Epithelial cell of prostate (primary cell): ENCODE measurements around the gene L1CAM.
A peak's percentile ranks its signal among the peaks of the same experiment; 100 is the strongest.

Source experiments
- DNase-seq: peaks from one replicate; pipeline ENCODE4 v3.0.0-alpha.2; 2011; ENCODE audit warnings: low read depth, low spot score
- H3K27ac ChIP-seq: fragments of 450-650 bp; 2 replicates; pipeline ENCODE4 v1.5.1; 2017; ENCODE audit warnings: mild to moderate bottlenecking

Gene L1CAM

DNA sequence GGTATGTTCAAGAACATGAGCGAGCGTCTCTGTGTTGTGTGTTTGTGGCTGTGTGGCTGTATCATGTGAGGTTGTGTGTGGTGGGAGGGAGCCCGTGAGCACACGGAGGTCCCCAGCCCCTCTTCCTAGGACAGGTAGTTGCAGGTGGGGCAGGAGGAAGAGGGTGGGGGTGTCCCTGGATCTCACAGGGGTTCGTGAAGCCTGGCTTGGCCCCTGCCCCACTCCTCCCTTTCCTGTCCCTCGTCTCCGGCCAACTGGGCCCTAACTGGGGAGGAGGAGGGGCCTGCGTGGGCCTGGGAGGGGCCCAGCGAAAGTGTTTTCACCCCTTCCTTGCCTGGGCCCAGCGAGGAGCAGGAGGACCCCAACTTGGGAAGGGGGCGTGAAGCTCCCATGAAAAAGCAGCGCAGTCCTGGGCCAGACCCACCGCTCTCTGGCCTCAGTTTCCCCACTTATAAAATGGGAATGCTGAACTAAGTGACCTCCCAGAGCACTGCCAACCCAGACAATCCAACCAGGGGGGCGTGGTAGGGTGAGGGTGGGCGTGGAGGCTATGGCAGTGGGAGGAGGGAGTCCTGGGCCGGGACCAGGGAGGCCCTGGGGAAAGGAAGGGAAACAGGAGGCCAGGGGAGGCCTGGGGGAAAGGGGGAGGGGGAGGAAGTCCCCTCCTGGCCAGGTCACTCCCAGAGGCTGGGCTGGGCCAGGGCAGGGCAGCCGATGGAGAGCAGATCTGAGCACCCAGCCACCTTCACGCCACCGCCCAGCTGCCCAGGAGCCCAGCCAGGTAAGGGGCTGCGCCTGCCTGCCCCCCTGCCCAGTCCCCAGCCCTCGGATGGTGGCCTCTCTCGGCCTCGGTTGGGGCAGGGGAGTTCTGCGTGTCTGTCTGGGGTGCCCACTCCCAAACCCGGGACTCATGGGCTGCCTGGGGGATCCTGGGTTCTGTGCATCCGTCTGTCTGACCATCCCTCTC is 18.3 kb upstream of the L1CAM start, which contains the start of gene AVPR2:
Gene AVPR2 (plus strand): TSS at position 683 of the 967 bp plus-strand sequence. CDS start 473 bp downstream, outside the sequence.
- DNase-seq, result no peak
- no peak within 1 kb of the TSS for H3K27ac ChIP-seq

DNA sequence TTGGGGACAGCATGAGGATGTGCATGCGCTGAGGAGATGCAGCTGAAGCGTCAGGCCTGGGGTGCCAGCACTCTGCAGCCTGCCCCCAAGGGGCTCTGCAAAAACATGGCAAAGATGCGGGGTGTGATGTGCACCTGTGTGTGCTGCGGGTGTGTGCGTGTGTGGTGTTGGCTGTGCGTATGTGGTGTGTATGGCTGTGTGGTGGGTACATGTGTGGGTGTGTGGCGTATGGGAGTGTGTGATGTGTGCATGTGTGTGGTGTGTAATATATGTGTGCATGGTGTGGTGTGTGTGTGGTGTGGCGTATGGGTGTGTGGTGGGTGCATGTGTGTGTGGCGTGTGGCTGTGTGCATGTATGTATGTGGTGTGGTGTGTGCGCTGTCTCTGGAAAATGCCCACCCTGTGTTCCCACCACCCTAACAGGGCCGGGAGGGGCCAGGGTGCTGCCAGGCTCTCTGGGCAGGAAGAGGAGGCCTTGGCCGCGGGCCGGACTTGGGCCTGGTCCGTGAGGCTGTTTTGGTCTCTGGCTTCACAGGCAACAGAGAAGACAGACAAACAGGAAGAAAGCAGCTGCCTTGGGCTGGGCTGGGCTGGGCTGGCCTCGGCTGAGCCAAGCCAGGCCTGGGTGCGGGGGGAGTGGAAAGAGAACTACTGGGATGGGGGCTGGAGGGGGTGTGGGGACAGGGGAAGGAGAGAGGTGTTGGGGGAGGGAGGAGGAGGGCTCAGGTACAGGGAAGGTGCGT is 17.4 kb upstream of the L1CAM start:
- H3K27ac ChIP-seq, result no peak overlapping the region
- DNase-seq, result no peak

DNA sequence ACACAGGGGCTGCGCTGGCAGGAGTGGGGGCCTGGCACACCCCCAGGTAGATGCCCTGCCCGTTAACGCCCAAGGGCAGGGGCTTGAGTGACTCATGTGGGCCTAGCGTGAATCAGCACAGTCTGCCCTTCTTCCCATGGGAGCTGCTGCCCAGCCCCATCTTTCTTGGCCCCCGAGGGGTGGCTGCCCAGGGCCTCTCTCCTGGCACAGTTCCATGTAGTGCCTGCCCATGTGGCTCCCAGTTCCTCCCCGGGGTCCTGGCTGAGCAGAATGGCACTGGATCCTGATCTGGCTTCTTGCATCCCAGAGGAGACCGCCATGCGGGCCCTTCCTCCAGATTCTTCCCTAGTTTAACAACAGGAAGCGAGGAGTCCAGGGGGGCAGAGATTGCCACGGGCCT is 16.4 kb upstream of the L1CAM start:
- DNase-seq, result no peak
- no peak overlapping the region for H3K27ac ChIP-seq

DNA sequence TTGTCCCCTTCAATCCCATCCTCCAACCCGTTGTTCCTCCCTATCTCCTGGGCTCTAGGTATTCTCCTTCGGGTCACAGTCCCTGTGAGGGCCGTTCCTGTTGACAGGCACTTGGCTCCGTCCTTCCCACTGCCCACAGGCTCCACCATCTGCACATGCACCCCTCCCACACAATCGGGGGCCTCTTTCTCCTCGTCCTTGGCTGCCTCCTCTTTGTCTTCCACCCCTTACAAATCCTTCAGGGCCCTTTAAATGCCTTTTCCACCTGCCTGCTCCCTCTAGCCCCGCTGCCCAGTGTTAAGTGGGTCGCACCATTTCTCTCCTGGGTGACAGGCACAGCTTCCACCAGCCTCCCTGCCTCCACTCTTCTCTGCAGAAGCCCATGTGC is 15.8 kb upstream of the L1CAM start:
- no peak overlapping the region for H3K27ac ChIP-seq

DNA sequence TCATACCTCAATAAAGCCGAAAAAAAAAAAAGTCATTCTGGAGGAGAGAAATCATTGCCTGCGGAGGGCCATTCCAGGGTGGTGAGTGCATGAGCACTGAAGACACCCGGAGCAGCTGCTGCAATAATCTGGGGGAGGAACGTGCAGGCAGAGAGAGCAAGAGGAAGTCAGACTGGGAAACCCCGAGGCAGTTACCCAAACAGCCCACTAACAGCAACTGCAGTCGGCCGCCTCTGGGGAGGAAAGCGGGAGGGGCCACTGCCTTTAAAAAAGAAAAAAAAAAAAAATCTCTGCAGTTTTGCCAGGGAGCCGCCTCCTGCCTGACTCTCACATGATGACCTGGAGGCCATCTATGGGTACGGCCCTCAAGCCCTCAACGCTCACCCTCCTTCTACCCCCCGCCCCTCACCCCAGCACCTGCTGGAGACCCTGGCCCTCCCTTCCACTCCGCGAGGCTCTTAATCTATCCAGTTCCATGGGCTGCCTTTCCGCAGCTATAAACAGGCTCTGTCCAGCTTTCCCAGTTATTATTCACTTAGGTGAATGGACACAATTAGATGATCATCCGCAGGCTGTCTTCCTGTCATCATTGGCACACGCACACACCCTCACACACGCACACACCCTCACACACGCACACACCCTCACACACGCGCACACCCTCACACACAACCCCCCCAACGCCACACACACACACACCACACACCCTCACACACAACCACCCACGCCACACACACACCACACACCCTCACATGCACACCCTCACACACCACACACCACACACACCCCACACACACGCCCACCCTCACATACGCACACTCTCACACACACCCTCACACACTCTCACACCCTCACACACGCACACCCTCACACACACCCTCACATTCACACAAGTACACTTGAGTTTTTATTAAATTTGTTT is 15.1 kb upstream of the L1CAM start:
- no peak overlapping the region for H3K27ac ChIP-seq
- DNase-seq, result peak; percentile 22

More for the DNA sequence above, 15.8 kb upstream of the L1CAM start:
- no peak for DNase-seq

DNA sequence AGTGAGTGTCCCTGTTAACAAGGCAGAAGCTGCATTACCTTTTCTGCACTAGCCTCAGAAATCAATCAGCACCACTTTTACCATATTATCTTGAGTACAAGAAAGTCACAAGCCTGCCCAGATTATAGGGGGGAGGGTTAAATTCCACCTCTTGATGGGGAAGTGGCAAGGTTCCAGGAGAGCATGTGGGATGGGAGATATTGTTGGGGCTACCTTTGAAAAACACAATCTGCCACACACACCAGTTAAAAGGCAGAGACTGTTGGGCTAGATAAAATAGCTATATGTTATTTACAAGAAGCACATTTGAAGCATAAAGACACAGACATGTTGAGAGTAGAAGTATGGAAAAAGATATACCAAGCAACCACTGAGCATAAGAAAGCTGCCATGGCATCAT is 11.9 kb upstream of the L1CAM start:
- no peak for DNase-seq
- no peak overlapping the region for H3K27ac ChIP-seq

DNA sequence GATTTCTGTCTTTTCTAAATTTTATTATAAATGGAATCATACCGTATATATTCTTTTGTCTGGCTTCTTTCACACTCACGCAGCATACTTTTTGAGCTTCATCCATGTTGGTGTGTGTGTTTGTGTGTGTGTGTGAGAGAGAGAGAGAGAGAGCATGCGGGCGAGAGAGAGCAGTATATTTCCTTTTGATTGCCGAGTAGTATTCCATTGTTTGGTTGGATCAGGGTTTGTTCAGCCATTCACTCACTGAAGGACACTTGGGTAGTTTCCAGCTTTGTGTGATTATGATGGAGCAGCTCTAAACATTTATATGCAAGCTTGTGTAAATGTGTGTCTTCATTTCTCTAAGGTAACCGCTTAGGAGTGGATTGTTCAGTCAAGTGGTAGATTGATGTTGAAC is 3.1 kb upstream of the L1CAM start:
- no peak overlapping the region for H3K27ac ChIP-seq
- DNase-seq, result no peak

DNA sequence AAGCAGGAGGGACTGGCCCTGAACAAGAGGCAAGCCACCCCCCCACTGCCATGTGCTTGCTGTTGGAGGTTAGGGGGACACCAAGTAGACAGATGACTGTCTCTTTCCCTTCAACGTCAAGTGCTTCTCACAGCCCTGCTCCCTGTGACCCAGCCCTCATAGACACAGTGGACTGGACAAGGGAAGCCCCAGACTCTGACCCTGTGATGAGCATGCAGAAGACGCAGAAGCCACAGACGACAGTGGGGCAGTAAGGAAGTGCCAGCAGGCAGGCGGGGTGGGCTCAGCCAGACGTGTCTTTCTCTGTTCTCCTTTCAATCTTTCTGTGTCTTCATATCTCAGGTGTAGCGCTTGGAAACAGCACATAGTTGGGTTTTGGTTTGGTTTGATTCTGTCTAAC is 2.4 kb upstream of the L1CAM start:
- no peak overlapping the region for H3K27ac ChIP-seq
- DNase-seq, result no peak

DNA sequence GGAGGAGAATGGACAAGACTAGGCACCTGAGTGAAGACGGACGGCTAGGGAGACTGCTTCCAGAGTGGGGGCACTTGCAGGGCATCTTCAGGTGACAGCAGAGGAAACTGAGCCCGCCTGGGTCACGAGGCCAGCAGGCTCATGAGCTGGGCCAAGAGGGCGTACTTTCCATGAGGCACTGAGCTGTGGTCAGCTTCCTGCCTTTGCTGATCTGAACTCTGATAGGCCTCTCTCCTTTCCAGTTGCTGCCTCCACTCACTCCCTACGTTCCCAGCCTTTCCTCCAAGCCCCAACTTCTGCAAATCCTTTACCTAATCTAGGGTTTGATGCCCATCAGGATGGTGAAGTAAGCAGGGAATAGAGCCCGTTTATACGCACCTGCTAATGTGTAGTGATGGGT is 1.4 kb upstream of the L1CAM start:
- DNase-seq, result no peak
- no peak overlapping the region for H3K27ac ChIP-seq

DNA sequence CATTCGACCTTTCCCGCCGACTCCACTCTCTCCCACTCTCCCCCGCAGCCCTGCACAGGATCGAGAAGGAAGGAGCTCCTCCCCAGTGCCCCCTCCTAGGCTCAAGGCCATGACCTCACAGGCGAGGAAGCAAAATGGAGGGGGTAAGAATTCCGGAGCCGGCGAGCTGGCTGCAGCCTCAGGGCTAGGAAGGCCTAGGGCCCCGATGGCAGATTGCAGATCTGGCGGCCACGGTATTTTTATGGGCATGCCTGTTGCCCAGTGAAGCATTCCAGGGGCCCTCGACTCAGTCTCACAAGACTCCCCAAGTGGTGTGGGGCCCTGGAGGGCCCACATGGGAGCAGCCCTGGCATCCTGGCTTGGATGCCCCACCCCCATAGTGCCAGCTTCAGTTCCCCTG is 942 bp upstream of the L1CAM start:
- H3K27ac ChIP-seq, result no peak overlapping the region
- DNase-seq, result no peak

DNA sequence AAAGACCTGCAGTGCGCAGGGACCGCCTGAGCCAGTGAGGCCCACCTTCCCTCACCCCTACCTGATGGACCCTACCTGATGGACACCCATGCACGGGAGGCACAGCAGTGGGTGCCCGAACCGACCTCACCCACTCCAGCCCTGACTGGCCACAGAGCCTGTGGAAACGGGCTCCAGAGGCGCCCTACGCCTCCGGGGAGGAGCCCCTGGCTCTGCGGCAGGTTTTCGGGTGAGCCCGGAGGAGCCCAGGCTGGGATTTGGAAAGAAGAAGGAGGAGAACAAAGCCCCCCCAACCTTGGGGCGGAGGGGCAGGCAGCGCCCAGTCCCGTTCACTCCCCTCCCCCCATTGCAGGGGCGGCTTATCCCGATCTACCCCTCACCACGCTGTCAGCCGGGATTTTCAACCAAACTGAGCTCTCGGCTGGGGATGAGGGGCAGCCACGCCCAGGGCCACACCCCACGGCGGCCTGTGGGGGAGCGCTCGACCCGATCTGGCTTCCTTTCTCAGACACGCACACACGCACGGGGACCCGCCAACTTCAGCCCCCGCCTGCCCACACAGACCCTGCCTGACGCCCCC is 675 bp downstream of the L1CAM start:
- H3K27ac ChIP-seq, result no peak overlapping the region
- no peak for DNase-seq

DNA sequence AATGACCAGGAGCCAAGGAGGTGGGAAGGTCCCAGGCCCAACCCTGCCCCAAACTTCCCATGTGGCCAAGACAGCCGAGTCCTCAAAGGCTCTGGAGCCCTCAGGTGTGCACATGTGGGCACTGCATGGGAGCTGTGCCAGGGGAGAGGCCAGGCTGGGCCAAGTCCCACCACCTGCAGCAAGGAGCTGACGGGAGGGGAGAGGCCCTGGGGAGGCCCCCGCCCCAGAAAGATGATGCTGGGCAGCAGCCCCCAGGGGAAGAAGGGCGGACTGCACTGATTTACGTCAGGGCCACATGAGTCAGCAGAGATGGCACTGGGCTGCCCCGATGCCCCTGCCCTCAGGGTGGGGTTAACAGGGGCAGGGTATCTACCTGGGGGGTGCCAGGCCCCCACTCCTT is 1.4 kb downstream of the L1CAM start:
- no peak overlapping the region for H3K27ac ChIP-seq
- DNase-seq, result no peak

DNA sequence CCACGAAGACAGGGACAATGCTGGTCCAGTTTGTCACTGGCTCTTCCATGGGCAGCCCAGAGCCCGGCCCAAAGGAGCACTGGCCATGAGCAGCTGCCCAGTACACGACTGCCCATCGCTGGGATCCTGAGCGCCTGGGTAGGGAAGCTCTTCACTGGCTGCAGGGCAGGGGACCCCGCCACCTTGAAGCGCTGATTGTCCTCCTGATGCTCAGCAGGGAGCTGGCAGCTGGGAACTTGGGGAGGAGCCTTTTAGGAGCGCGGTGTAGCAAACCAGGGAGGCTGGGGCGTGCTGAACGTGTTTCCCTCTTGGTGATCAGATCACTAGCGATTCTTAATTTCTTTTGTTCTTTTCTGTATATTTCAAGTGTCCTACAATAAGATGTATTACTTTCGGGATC is 1.8 kb downstream of the L1CAM start:
- H3K27ac ChIP-seq, result no peak overlapping the region
- DNase-seq, result no peak

DNA sequence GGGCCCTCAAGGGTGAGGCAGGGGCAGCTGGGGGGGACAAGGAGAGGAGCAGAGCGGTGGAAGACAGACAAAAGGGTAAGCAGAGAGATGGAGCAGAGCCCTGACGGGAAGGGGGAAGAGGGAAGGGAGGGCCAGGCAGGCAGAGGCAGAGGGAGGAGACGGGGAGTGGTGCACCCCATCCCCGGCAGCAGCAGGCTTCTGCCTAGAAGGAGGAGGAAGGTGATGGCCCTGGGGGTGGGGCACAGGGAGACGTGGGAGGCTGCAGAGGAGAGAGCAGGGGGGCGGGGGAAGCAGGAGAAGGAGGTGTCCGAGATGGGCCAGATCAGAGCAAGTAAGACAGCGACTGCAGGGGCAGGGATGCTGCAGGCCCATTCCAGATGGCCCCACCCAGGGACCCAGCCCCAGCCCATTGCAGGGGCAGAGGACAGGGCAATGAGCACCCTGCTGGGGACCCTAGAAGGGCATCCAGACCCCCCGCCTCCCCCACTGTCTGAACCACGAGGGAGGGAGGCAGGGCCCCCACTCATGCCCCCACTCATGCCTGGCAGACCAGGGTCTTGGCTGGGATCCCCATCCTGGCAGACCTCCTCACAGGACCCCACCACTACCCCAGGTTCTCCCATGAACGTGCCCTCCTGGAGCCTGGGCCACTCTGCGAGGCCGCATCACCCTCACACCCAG is 2.7 kb downstream of the L1CAM start:
- no peak for DNase-seq
- H3K27ac ChIP-seq, result no peak overlapping the region

DNA sequence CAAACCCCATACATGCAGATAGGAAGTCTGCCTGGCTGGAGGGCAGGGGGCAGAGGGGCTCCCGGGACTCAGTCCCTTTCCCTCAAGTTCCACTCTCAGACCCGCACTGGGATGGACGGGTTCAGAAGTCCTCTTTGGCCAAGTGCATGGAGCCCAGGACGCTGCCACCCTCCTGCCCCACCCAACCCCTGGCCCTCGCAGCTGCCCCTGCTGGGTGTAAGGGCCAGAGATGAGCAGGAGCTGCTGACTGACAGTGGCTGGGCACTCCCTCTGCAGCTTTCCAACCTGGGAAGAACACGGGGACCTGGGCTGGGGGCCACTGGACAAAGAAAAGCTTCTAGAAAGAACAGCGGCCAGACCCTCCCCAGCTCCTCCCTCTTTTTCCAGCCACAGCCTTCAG is 3.4 kb downstream of the L1CAM start:
- no peak for DNase-seq
- no peak overlapping the region for H3K27ac ChIP-seq

DNA sequence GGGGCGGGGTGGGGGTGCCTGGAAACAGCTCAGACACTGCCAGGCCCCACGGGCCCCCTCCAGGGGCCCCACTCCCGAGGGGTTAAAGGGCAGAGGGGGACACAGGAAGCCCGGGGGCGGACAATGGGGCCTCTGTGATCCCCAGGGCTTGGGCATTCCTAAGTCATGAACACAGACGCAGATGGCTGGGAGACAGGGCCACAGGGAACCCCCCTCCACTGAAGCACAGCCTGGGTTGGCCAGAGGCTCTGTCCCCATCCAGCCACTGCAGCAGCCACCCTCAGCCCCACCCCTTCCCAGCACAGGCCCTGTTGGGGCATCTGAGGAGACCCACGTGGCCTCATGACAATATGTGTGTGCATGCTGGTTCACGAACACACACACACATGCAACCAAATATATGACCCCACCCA is 3.9 kb downstream of the L1CAM start:
- no peak overlapping the region for H3K27ac ChIP-seq
- no peak for DNase-seq

DNA sequence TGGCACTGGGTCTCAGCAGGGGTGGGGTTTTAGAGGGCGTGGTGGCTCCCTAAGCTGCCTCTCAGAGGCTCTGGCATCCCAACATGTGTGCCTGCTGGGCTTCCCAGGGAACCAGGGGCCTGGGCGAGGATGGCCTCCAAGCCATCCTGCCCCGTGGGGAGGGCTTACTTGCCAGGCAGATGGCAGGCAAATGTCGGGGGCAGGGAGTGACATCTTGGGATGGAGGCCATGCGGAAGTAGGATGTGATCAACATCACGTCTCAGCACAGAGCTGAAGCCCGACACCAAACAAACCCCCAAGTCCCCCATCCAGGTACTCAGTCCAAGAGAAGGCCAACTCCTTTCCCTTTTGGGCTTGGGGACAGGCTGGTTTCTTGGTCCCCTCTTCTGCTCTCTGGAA is 4.7 kb downstream of the L1CAM start:
- no peak overlapping the region for H3K27ac ChIP-seq
- no peak for DNase-seq

DNA sequence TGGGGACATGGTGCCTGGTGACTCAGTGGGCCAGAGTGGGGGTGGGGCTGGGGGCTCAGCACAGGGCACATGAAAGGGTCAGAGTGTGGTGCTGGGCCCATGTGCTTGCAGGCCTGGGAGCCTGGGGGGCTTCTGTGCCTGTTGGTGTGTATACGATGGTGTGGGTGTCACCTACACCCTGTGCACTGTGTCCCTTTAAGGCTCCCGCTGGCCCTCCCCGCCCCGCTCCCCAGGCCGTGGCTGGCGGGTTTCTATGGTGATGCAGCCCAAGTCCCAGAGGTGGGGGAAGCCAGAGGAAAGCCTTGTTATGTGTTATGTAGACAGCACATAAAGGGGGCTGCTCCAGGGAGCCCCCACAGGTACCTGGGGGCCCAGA is 5.5 kb downstream of the L1CAM start:
- DNase-seq, result no peak
- H3K27ac ChIP-seq, result no peak overlapping the region

DNA sequence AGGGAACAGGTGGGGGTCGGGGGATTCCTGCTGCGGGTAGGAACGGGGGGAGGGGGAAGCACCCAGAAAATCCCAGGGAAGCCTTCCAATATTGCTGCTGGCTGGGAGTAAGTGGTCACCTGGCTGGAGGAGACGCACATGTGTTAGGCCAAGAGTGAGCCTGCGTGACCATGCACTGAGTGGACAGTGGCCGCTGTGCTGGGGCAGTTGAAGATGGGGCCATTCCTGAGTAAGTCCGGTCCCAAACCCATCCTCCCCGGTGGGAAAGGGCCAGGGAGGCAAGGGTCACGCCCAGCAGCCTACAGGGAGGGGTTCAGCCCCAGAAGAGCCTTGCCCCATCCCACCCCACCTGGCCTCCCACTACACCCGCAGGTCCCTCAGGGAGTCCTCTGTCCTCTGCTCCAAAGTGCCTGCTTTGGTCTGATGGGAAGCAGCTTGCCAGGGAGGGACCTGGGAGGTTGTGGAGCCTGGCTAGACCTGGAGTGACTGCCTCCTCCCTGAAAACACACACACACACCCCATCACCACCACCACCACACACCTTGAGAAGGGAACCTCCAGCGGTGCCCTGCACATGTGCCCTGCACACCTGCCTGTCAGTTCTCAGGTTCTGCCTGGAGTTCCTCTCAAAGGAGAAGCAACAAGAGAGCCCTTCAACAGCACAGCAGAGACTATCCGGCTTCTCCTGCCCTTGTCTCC is 6.1 kb downstream of the L1CAM start:
- DNase-seq, result no peak

More for the DNA sequence above, 6.1 kb downstream of the L1CAM start:
- no peak overlapping the region for H3K27ac ChIP-seq
